AG04450 (cell line): ENCODE measurements around the gene ZKSCAN4. TPM values are rescaled to one million over a fixed set of nuclear protein-coding genes. Genes with fewer than 3 reads are reported as not detected.

Experiments used
- CTCF ChIA-PET: fragments of 300-600, 350-600 bp; formaldehyde crosslinking; extraction: SDS; loops from one replicate; lab custom pipeline; 2022; ENCODE audit warnings: antibody characterized with exemption, inconsistent platforms; lab: Charles Lee
- POLR2A ChIA-PET: fragments of 350-600 bp; formaldehyde crosslinking; extraction: SDS; loops from one replicate; lab custom pipeline; 2021; ENCODE audit warnings: antibody characterized with exemption, inconsistent platforms; lab: Yijun Ruan, JAX
- DNase-seq: peaks from one replicate; pipeline ENCODE4 v3.0.0-alpha.2; 2011; ENCODE audit warnings: low read depth, low spot score
- H3K27ac ChIP-seq: one replicate; pipeline ENCODE4 v1.5.1; 2012; ENCODE audit warnings: low read depth, low read length, control low read depth
- H3K27me3 ChIP-seq: one replicate; pipeline ENCODE4 v1.6.0; 2012; ENCODE audit warnings: low read length; ENCODE audit not compliant: control insufficient read depth, insufficient read depth
- H3K4me3 ChIP-seq: 2 replicates; pipeline ENCODE4 v1.5.1; 2011; ENCODE audit warnings: mild to moderate bottlenecking, low read depth, low read length, control low read depth
- H3K9me3 ChIP-seq: 2 replicates; pipeline ENCODE4 v1.5.1; 2012; ENCODE audit warnings: low read length; ENCODE audit not compliant: control insufficient read depth, insufficient read depth
- polyA plus RNA-seq: library from polyadenylated mRNA; depleted of rRNA; stranded (reverse); fragments of >200 nt; gene quantifications from 2 replicates; pipeline ENCODE4 v1.2.3, GENCODE V29; 2011
- TF ChIP-seq, protein P1 (sequence below): IDR thresholded peaks from 2 replicates; pipeline ENCODE4 v1.5.1; 2011; ENCODE audit warnings: low read depth, low read length, control low read depth, inconsistent platforms

ZKSCAN4 gene
- polyA plus RNA-seq, 1 experiment = 4.7 TPM

DNA sequence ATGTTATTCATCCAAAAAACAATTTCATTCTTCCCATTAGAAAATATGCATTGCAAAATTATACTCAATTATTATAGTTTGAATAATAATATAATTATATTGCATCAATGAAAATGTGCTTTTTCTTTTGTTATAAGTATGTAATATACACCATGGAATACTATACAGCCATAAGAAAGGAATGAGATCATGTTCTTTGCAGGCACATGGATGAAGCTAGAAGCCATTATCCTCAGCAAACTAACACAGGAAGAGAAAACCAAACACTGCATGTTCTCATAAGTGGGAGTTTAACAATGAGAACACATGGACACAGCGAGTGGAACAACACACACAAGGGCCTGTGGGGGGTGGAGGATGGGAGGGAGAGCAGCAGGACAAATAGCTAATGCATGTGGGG is 5.0 kb upstream of the ZKSCAN4 start:
- H3K27me3 ChIP-seq = no peaks in the 10 kb centered on the region
- H3K27ac ChIP-seq = no peak overlapping the region
- CTCF ChIA-PET = interaction anchor here (0.5 kb wide), 1 partner anchor 122 kb away, joined by 7 read pairs; no protein-coding TSS in a partner anchor
- POLR2A ChIA-PET = no interaction called here
- H3K4me3 ChIP-seq = no peak overlapping the region
- DNase-seq = no peak
- TF ChIP-seq, protein P1, sequence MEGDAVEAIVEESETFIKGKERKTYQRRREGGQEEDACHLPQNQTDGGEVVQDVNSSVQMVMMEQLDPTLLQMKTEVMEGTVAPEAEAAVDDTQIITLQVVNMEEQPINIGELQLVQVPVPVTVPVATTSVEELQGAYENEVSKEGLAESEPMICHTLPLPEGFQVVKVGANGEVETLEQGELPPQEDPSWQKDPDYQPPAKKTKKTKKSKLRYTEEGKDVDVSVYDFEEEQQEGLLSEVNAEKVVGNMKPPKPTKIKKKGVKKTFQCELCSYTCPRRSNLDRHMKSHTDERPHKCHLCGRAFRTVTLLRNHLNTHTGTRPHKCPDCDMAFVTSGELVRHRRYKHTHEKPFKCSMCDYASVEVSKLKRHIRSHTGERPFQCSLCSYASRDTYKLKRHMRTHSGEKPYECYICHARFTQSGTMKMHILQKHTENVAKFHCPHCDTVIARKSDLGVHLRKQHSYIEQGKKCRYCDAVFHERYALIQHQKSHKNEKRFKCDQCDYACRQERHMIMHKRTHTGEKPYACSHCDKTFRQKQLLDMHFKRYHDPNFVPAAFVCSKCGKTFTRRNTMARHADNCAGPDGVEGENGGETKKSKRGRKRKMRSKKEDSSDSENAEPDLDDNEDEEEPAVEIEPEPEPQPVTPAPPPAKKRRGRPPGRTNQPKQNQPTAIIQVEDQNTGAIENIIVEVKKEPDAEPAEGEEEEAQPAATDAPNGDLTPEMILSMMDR = no peak
- H3K9me3 ChIP-seq = peaks cover 11% of the 10 kb centered on the region

DNA sequence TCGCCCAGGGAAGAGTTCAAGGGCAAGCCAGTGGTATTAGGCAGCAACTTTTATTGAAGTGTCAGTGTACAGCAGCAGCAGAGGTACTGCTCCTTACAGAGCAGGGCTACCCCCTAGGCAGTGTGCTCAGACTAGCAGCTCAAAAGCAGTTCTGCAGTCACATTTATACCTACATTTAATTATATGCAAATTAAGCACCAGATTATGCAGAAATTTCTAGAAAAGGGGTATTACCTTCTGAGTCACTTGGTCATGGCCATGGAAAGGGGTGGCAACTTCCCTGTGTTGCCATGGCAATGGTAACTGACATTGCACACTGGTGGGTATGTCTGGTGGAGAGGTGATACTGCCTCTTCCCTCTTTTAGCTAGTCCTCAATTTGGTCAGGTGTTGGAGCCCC is 2.1 kb upstream of the ZKSCAN4 start:
- TF ChIP-seq, protein P1 = no peak
- POLR2A ChIA-PET = interaction anchor here (0.6 kb wide), 1 partner anchor 119 kb away, joined by 12 read pairs; no protein-coding TSS in a partner anchor

DNA sequence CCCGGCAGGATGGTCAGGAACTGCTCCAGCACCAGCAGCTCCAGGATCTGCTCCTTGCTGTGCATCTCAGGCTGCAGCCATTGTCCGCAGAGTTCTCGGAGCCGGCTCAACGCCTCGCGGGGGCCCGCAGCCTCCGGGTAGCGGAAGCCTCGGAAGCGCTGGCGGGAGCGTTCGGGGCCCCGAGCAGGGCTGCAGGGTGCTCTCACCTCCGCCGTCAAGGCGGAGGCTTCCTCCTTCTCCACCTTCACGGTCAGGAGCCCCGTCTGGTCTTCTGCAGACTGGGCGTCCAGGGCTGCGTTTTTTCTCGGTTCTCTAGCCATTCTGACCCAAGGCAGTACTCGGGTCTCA is 434 bp downstream of the ZKSCAN4 start:
- DNase-seq = no peak
- ChIA-PET POLR2A (interaction anchor here (0.8 to 1.8 kb wide), 6 partner anchors 15 to 147 kb away, joined by 5 to 14 read pairs (median 6); partner anchors contain the start of genes PGBD1, ZKSCAN8 and ZSCAN26), CTCF (interaction anchor here (1.1 to 2.8 kb wide), 2 partner anchors 30 to 104 kb away, joined by 3 to 13 read pairs; partner anchors contain the start of gene PGBD1)
- H3K27me3 ChIP-seq = no peaks in the 10 kb centered on the region
- H3K9me3 ChIP-seq = no peaks in the 10 kb centered on the region
- H3K4me3 ChIP-seq = peak overlapping the region; percentile 94
- TF ChIP-seq, protein P1 = no peak
- H3K27ac ChIP-seq = peak overlapping the region; percentile 31

More for the DNA sequence above, 2.1 kb upstream of the ZKSCAN4 start:
- CTCF ChIA-PET = interaction anchor here (1.1 to 2.8 kb wide), 2 partner anchors 94 to 102 kb away, joined by 3 to 13 read pairs; no protein-coding TSS in a partner anchor
- no peak overlapping the region for H3K27ac ChIP-seq
- peaks cover 5% of the 10 kb centered on the region for H3K9me3 ChIP-seq
- no peak overlapping the region for H3K4me3 ChIP-seq
- DNase-seq = no peak
- no peaks in the 10 kb centered on the region for H3K27me3 ChIP-seq

DNA sequence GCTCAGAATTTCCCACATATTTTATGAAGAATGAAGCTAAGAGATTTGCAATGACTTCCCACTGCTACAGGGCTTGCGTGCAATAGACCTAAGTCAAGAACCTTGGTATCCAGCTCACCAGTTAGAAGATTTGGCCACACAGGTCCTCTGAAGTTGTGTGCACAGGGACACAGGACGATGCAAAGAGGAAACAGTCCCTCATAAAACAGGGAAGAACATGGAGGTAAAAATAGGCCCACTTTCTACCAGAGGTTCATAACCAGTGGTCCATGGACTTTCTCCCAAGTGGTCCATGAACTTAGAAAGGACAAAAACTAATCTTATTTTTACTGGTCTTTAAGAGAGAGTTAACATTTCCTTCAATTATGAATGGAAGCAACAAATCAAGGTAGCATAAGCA is 1.3 kb downstream of the ZKSCAN4 start:
- ChIA-PET POLR2A (interaction anchor here (0.5 kb wide), 1 partner anchor 115 kb away, joined by 8 read pairs; no protein-coding TSS in a partner anchor), CTCF (no interaction called here)
- Histone ChIP-seq H3K9me3 (no peaks in the 10 kb centered on the region), H3K4me3 (peak overlapping the region; percentile 94), H3K27ac (no peak overlapping the region), H3K27me3 (no peaks in the 10 kb centered on the region)
- TF ChIP-seq, protein P1 = no peak
- DNase-seq = no peak

DNA sequence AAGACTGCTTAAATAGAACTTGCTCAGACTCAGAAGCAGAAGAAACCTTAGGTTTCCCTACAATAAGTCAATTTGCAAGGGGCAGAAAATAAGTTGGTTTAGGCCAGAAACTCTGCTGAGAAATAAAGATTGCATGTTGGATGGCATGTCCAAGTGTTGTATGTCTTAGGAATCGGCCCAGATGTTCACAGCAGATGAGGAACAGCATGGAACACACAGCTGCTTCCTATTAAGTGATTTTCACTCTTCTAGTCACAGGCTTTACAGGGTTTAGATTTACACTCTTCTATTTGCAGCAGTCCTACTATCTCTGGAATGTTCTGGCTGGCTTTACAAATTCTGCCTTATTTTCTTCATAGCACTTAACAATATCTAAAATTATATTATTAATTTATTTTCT is 3.2 kb downstream of the ZKSCAN4 start:
- H3K9me3 ChIP-seq = no peaks in the 10 kb centered on the region
- H3K27ac ChIP-seq = no peak overlapping the region
- no peak overlapping the region for H3K4me3 ChIP-seq
- H3K27me3 ChIP-seq = no peaks in the 10 kb centered on the region
- no peak for DNase-seq
- POLR2A ChIA-PET = no interaction called here
- CTCF ChIA-PET = no interaction called here
- TF ChIP-seq, protein P1 = no peak
